GM21723 (cell line): Measurements from ENCODE around the gene RHOC.

ENCODE experiments used
- ATAC-seq: cut with Tn5 transposase; IDR thresholded peaks from one replicate; pipeline ENCODE4 v1.9.1; 2021; ENCODE audit warnings: mild to moderate bottlenecking, moderate library complexity; ENCODE audit not compliant: unreplicated experiment

Gene RHOC

GRCh38 chr1:112718691-112719418 is 11.9 kb upstream of the RHOC start:
- ATAC-seq = no peak

GRCh38 chr1:112717263-112717873 is 10.4 kb upstream of the RHOC start:
- no peak for ATAC-seq

- ATAC-seq = peak; percentile 42
Measured at GRCh38 chr1:112716133-112716720, 9.3 kb upstream of the RHOC start.

GRCh38 chr1:112715264-112716053 is 8.5 kb upstream of the RHOC start, which contains the start of gene PPM1J:
Gene PPM1J, minus strand, starts transcription at chr1:112715332. Its CDS starts 31 bp downstream, at chr1:112715301.
- ATAC-seq = peak; percentile 76

- peak; percentile 1 for ATAC-seq
Measured at GRCh38 chr1:112714313-112715263, 7.7 kb upstream of the RHOC start.

- peak; percentile 34 for ATAC-seq
Measured at GRCh38 chr1:112713466-112714312, 6.8 kb upstream of the RHOC start.

GRCh38 chr1:112712701-112713128 is 5.8 kb upstream of the RHOC start:
- ATAC-seq = no peak

- ATAC-seq = no peak
Measured at GRCh38 chr1:112712191-112712590, 5.3 kb upstream of the RHOC start.

- ATAC-seq = no peak
Measured at GRCh38 chr1:112711670-112712069, 4.7 kb upstream of the RHOC start.

- no peak for ATAC-seq
Measured at GRCh38 chr1:112711041-112711440, 4.1 kb upstream of the RHOC start.

GRCh38 chr1:112710586-112710985 is 3.7 kb upstream of the RHOC start:
- ATAC-seq = no peak

GRCh38 chr1:112710159-112710558 is 3.2 kb upstream of the RHOC start:
- ATAC-seq = no peak

GRCh38 chr1:112708489-112708888 is 1.6 kb upstream of the RHOC start:
- no peak for ATAC-seq

- no peak for ATAC-seq
Measured at GRCh38 chr1:112708002-112708448, 1.1 kb upstream of the RHOC start.

GRCh38 chr1:112707221-112708001 is 484 bp upstream of the RHOC start:
- peak; percentile 59 for ATAC-seq

- ATAC-seq = peak; percentile 64
Measured at GRCh38 chr1:112704934-112705627, 1.8 kb downstream of the RHOC start.

GRCh38 chr1:112704391-112704933 is 2.5 kb downstream of the RHOC start:
- ATAC-seq = no peak
